ENCODE results near the gene NNAT.

DNA sequence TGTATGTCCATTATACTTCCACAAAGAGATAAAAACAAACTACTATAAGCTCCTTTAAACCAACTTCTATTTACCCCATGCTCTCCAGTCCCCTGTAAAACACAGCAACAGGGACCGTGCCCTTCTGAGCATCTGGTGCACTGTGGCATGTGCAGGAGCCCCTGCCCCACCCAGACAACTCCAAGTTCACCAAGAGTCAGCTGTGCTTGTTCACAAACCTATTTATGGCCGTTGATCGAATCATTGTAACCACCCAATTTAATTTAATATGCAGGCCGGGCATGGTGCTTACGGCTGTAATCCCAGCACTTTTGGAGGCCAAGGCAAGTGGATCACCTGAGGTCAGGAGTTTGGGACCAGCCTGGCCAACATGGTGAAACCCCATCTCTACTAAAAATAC, 20.3 kb downstream of the NNAT start:
- TF ChIP-seq EZH2 (IDR thresholded peaks at IDR 0.05; ENCODE audit: insufficient read depth, poor library complexity, severe bottlenecking), result no peak
- TF ChIP-seq EZH2phosphoT487 (IDR thresholded peaks at IDR 0.05; ENCODE audit: insufficient read depth, low read depth), result no peak

Measured in GM23248 (cell line).